Measurements from ENCODE around the gene PCARE.
"Not testable (repeated sequence)": the region's sequence is repeated elsewhere in the genome, so short reads cannot be mapped to it uniquely, and the experiment has no call there.

PCARE gene

GRCh38 chr2:29106256-29106655 is 31.9 kb upstream of the PCARE start:
- no peaks in the 10 kb centered on the region for H3K9me3 ChIP-seq (replicated peaks in 1 of 11)
- no peak overlapping the region for H3K9ac ChIP-seq
- no peak overlapping the region for H3K4me3 ChIP-seq
- no peaks in the 10 kb centered on the region for H3K27me3 ChIP-seq
- TF ChIP-seq Cebpa-rat (IDR thresholded peaks at IDR 0.05), result no peak
- no peaks in the 10 kb centered on the region for H3K36me3 ChIP-seq
- peaks cover 0 to 10% (median 0%) of the 10 kb centered on the region in 10 experiments; a peak in 4 of 20 replicates for H3K4me1 ChIP-seq
- H4K20me1 ChIP-seq, result no peaks in the 10 kb centered on the region
- H3K27ac ChIP-seq, result no peak overlapping the region
- no peak overlapping the region for H3K4me2 ChIP-seq

GRCh38 chr2:29105375-29105774 is 31.1 kb upstream of the PCARE start:
- no peak for TF ChIP-seq Cebpa-rat (IDR thresholded peaks at IDR 0.05)
- peaks cover 0 to 1% (median 0%) of the 10 kb centered on the region in 10 experiments; a peak in 1 of 20 replicates for H3K4me1 ChIP-seq
- H4K20me1 ChIP-seq, result no peaks in the 10 kb centered on the region
- H3K4me2 ChIP-seq, result no peak overlapping the region
- no peaks in the 10 kb centered on the region for H3K36me3 ChIP-seq
- H3K9ac ChIP-seq, result no peak overlapping the region
- H3K4me3 ChIP-seq, result no peak overlapping the region
- no peak overlapping the region for H3K27ac ChIP-seq
- no peaks in the 10 kb centered on the region for H3K27me3 ChIP-seq
- H3K9me3 ChIP-seq (replicated peaks in 1 of 11), result no peaks in the 10 kb centered on the region

- Histone ChIP-seq H3K4me2 (no peak overlapping the region), H3K9ac (no peak overlapping the region), H4K20me1 (no peaks in the 10 kb centered on the region), H3K36me3 (no peaks in the 10 kb centered on the region), H3K27ac (no peak overlapping the region), H3K9me3 (replicated peaks in 1 of 11) (no peaks in the 10 kb centered on the region), H3K4me3 (no peak overlapping the region), H3K4me1 (no peaks in the 10 kb centered on the region), H3K27me3 (no peaks in the 10 kb centered on the region)
- no peak for TF ChIP-seq Cebpa-rat (IDR thresholded peaks at IDR 0.05)
Observed at GRCh38 chr2:29104688-29105087, 30.4 kb upstream of the PCARE start.

- TF ChIP-seq Cebpa-rat (IDR thresholded peaks at IDR 0.05), result no peak
- H4K20me1 ChIP-seq, result no peaks in the 10 kb centered on the region
- no peak overlapping the region for H3K27ac ChIP-seq
Observed at GRCh38 chr2:29100564-29100963, 26.2 kb upstream of the PCARE start.

GRCh38 chr2:29097569-29097968 is 23.2 kb upstream of the PCARE start:
- no peak for TF ChIP-seq Cebpa-rat (IDR thresholded peaks at IDR 0.05)
- H3K4me2 ChIP-seq, result no peak overlapping the region
- no peak overlapping the region for H3K9ac ChIP-seq
- H3K27me3 ChIP-seq, result no peaks in the 10 kb centered on the region
- H4K20me1 ChIP-seq, result no peaks in the 10 kb centered on the region
- H3K4me1 ChIP-seq, result no peaks in the 10 kb centered on the region
- H3K4me3 ChIP-seq, result no peak overlapping the region
- no peak overlapping the region for H3K27ac ChIP-seq
- H3K9me3 ChIP-seq (replicated peaks in 1 of 11), result no peaks in the 10 kb centered on the region
- H3K36me3 ChIP-seq, result no peaks in the 10 kb centered on the region

More at GRCh38 chr2:29100564-29100963, 26.2 kb upstream of the PCARE start:
- no peaks in the 10 kb centered on the region for H3K27me3 ChIP-seq
- no peaks in the 10 kb centered on the region for H3K9me3 ChIP-seq (replicated peaks in 1 of 11)
- no peaks in the 10 kb centered on the region for H3K4me1 ChIP-seq
- no peaks in the 10 kb centered on the region for H3K36me3 ChIP-seq
- H3K9ac ChIP-seq, result no peak overlapping the region
- no peak overlapping the region for H3K4me3 ChIP-seq
- no peak overlapping the region for H3K4me2 ChIP-seq

- TF ChIP-seq Cebpa-rat (IDR thresholded peaks at IDR 0.05), result no peak
Observed at GRCh38 chr2:29096969-29097368, 22.6 kb upstream of the PCARE start.

GRCh38 chr2:29090311-29090710 is 16.0 kb upstream of the PCARE start:
- H4K20me1 ChIP-seq; H3K27ac ChIP-seq; H3K9ac ChIP-seq; H3K4me2 ChIP-seq; H3K27me3 ChIP-seq; H3K9me3 ChIP-seq (replicated peaks in 1 of 11); H3K4me1 ChIP-seq; H3K36me3 ChIP-seq; H3K4me3 ChIP-seq: not testable (repeated sequence)

More at GRCh38 chr2:29096969-29097368, 22.6 kb upstream of the PCARE start:
- H3K4me1 ChIP-seq, result no peaks in the 10 kb centered on the region
- no peak overlapping the region for H3K4me2 ChIP-seq
- H4K20me1 ChIP-seq, result no peaks in the 10 kb centered on the region
- no peak overlapping the region for H3K4me3 ChIP-seq
- H3K27ac ChIP-seq, result no peak overlapping the region
- no peaks in the 10 kb centered on the region for H3K27me3 ChIP-seq
- H3K9me3 ChIP-seq (replicated peaks in 1 of 11), result no peaks in the 10 kb centered on the region
- no peaks in the 10 kb centered on the region for H3K36me3 ChIP-seq
- no peak overlapping the region for H3K9ac ChIP-seq

- no peaks in the 10 kb centered on the region for H3K27me3 ChIP-seq
- TF ChIP-seq Cebpa-rat (IDR thresholded peaks at IDR 0.05), result no peak
- no peak overlapping the region for H3K27ac ChIP-seq
- H3K9ac ChIP-seq, result no peak overlapping the region
- H4K20me1 ChIP-seq, result no peaks in the 10 kb centered on the region
- H3K9me3 ChIP-seq (replicated peaks in 1 of 11), result peaks cover 16 to 21% (median 19%) of the 10 kb centered on the region in 11 experiments
- no peaks in the 10 kb centered on the region for H3K4me1 ChIP-seq
- H3K36me3 ChIP-seq, result peaks cover 0 to 5% (median 0%) of the 10 kb centered on the region in 11 experiments; a peak in 1 of 22 replicates
- no peak overlapping the region for H3K4me3 ChIP-seq
- no peak overlapping the region for H3K4me2 ChIP-seq
Observed at GRCh38 chr2:29084554-29084953, 10.2 kb upstream of the PCARE start.

GRCh38 chr2:29082804-29083495 is 8.6 kb upstream of the PCARE start:
- Histone ChIP-seq H3K27ac (no peak overlapping the region), H3K27me3 (no peaks in the 10 kb centered on the region), H3K9me3 (replicated peaks in 1 of 11) (peaks cover 28 to 35% (median 33%) of the 10 kb centered on the region in 11 experiments), H3K4me1 (no peaks in the 10 kb centered on the region), H3K4me3 (no peak overlapping the region), H4K20me1 (no peaks in the 10 kb centered on the region), H3K9ac (no peak overlapping the region), H3K36me3 (peaks cover 0 to 5% (median 0%) of the 10 kb centered on the region in 11 experiments; a peak in 1 of 22 replicates), H3K4me2 (no peak overlapping the region)
- TF ChIP-seq Cebpa-rat (IDR thresholded peaks at IDR 0.05), result no peak
